Islet precursor cell (in vitro differentiated cells): ENCODE data around the gene MYO7B.
"Not testable (repeated sequence)": the region's sequence is repeated elsewhere in the genome, so short reads cannot be mapped to it uniquely, and the experiment has no call there.

Experiments
- DNase-seq: peaks from one replicate; pipeline ENCODE4 v3.0.0-alpha.2; 2018

Gene MYO7B

DNA sequence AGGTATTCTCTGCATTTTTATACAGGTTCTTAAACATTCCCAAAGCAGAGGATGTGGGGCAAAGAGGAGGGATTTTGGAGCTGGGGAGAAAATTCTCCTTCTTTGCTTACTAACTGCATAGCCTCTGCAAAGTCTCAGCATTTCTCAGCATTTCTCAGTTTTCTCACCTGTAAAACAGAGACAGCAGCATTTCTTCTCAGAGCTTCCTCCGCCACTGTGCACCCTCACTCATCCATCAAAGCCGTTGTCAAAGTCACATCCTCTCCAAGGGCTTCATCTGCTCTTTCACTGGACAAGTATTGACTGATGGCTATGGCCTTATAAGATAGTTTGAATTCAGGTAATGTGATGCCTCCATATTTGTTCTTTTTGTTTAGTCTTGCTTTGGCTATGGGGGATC, 17.4 kb downstream of the MYO7B start:
- no peak for DNase-seq

DNA sequence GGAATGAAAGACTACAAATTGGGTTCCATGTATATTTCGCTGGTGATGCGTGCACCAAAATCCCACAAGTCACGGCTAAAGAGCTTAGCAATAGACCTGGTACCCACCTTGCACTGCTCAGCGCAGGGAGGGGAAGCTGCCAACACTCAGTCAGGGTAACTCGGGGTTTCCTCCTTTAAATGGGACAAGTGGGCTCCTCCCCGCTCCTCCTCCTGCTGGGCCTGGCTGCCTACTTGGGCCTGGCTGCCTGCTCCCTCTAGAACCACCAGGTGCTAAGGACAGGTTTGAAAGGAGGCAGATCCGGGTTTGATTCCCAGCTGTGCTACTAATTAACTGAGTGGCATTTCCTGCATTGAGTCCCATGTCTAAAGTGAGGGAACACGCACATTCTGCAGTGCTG, 23.4 kb downstream of the MYO7B start:
- no peak for DNase-seq

DNA sequence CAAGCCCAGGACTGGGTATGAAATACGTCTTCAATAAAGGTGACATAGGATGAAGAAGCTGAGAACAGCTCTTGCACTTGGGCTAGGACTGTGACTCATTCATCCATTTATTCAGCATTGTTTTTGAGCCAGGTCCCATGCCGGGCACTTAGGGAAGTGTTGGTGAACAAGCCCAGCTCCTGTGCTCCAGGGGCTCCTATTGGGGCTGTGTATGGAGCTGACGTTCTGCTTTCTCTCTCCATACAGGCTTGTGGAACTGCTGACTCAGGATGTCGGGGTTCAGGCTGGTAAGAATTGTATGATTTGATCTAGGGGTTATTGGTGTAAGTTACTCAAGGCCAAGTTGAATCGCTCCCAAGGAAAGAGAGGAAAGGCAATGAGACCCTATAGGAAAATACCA, 24.0 kb downstream of the MYO7B start:
- DNase-seq, result peak; percentile 42

DNA sequence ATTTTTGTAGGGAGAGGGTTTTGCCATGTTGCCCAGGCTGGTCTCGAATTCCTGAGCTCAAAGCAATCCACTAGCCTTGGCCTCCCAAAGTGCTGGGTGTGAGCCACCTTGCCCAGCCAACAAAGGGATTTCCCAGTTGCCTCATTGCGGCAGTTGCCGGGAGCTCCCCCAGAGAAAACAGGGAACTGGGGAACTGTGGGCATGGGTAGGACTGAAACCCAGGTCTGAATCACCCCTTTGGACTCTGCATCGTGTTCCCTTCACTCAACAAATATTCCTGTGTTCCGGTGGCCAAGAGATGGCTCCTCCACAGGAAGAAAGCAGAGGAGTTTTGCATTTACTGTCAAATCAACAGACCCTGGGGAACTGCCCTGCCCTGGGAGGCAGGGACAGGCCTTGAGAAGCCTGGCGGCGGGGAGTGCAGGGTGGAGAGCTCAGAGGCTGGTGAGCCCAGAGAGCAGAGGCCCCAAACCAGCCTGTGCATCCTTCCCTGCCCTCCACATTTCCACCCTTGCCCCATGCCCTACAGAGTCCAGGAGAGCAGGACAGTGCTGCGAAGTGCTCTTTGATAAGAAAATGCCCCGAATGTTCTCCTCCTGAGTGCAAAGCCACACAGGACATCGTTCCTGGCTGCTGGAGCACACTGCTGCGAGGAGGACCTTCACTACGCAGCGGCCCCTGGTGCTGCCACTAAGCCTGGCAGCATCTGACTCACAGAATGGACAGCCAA, 24.9 kb downstream of the MYO7B start:
- DNase-seq, result peak; percentile 42

DNA sequence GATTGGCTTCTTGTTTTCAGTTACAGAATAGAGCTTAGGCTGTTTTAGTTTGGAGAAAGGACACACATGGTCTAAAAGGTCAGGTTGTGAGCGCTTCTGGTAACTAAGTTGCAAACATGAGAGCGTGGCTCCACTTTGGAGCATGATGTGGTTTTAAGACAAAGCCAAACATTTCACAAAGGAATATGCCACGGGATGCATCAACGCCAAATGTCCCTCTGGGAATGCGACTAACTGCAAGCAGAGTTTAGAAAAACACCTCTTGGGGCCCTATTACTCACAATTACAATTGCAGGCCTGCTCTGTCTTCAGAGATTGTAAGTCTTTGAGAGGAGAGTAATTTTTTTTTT, 25.4 kb downstream of the MYO7B start:
- no peak for DNase-seq

DNA sequence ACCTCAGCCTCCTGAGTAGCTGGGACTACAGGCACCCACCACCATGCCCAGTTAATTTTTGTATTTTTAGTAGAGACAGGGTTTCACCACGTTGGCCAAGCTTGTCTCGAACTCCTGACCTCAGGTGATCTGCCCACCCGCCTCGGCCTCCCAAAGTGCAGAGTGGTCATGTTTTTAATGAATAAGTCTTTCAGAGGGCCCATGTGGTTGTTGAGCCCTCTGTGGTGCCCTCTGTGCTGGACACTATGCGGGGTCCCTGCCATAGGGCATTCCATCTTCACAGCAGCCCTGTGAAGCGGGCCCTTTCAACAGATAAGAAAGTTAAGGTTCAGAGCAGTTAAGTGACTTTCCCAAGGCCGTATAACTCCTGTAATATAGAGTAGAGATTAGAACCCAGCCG, 25.9 kb downstream of the MYO7B start:
- DNase-seq, result no peak

DNA sequence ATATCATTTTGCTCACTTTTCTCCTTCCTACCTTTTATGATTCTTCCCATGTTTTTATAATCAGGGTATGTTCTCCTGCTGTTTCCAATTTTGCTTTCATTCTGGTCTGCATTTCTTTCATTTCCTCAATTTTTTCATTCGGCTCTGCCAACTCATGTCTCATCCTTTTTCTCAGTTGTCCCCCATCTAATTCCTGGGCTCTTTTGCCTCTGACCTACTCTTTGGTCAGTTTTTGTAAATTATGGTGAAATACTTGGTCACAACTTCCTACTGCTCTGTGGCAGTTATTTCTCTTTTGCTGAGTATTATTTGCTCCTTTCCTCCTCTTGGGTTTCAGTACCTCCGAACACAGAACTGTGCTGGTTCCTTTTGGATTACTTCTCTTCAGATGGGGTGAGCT, 27.5 kb downstream of the MYO7B start:
- no peak for DNase-seq

DNA sequence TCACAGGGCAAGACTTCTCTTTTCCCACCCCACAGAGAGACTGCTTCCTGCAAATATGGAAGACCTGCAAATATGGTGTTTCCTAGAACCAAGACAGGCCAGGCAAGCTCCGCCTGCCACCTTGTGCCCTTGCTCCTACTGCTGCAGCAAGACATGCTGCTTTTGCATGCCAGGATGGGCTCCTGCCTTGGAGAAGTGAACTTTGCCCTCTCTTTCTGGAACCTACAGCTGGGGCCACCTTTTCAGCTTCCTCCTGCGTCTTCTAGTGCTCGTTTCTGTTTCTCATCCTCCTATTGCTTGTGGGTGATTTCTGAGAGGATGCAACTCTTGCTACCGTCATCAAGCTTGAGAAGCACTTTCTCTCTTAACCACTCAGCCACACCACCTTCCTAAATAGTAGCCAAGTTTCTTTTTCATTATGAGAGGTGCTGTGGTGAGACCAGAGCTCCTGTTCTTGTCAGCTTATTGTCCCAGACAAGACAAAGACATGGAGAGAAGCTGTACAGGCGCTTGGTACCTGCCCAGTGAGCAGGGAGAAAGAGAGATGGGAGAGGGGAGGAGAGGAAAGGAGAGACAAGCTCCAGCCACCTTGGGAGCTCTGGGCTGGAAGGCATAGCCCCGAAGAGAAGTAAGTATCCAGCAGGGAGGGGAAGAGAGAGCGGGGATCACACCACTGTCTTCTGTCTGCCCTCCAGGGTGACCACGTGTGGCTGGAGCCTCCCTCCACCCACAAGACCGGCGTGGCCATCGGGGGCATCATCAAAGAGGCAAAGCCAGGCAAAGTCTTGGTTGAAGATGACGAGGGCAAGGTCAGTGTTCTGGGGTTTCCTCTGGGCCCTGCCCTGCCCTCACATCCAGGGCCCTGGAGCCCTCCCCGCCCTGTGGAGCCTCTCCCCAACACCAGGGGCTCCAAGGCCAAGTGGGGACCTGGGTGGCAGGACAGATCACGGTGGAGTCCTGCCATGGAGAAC, 28.3 kb downstream of the MYO7B start:
- DNase-seq, result no peak

DNA sequence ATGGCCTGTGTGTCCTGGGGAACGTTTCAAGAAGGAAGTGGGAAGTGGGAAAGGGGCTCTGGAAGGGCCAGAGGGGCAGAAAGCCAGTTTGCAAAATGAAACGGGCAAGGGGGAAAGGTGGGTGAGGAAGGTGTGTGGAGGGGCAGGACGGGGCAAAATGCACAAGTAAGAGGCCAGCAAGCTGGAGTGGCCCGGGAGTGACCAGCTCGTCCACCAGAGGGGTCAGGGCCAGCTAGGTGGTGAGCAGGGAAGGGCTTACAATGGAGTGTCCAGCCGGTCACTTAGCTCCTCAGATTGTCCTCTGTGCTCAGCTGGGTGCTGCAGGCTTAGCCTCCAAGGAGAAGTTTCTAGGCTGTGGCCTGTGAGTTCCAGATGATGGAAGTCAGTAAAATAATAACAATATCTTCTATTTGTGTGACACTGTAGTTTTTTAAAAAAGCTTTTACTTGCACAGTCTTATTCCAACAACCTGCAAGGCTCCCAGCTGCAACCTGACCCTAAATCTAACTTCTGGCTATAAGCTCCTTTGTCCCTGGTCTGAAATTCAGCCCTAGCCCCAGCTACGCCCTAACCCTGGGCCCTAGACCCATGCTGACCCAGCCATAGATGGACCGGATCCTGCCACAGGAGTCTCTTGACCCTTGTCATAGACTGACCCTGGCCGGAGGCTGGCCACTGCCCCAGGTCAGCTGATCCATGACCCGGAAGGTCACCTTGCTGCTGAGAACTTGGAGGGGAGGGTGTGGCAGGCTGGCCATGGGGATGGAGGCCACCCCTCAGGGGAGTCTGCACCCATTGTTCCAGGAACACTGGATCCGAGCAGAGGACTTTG, 29.2 kb downstream of the MYO7B start:
- no peak for DNase-seq

DNA sequence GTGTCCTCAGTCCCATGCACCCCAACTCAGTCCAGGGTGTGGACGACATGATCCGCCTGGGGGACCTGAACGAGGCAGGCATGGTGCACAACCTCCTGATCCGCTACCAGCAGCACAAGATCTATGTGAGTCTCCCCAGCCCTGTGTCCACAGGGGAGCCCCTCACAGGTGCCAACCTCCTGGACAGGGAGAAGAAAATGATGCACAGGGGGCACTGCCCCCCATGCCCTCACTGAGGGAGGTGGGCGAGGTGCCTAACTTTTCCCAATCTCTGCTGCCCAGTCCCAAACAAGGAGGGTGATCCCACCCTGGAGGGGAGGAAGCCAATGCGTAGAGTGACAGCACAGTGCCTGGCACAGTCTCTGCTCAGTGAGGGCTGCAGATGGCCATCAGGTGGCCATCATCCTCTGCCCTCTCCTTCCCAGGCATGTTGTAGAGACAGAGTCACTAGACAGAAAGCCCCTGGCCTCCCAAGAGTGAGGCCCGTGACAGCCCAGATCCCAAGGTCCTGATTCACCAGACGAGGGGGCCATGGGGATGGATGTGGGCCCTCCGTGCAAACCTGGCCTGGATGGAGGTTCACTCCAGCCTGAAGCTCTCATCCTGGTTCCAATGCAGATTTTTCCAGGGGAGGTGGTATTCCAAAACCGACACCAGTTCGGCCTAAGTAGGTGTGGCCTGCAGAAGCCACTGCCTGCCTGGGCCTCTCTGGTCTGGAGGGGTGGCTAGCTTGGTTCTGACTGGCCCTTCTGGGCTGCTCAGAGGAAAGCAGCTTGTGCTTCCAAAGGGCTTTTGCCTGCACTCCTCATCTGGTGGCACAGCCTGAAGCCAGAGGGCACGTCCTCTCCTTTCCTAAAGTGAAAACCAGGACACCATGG, 30.0 kb downstream of the MYO7B start:
- DNase-seq, result no peak

DNA sequence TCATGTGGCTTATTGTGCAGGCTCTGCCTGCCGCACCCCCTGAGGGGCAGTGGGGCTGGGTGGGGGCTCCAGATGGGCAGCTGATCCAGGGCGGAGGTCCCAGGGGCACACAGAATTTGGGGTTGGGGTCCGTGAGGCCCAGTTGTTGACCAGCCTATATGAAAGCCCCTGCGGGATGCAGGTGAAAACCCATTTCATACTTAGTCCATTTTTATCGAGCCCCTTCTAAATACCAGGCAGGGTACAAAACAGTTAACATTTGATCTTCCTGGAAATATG, 30.6 kb downstream of the MYO7B start:
- DNase-seq, result no peak

DNA sequence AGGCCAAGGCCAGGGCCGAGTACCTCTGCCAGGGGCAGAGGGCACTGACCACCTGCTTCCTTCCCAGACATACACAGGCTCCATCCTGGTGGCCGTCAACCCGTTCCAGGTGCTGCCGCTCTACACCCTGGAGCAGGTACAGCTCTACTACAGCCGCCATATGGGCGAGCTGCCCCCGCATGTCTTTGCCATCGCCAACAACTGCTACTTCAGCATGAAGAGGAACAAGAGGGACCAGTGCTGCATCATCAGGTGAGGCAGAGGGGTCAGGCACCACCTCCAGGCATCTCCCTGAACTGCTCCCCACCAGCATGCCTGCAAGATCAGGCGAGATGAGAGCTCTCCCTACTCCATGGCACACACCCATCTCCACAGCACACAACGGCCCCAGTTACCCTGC, 31.1 kb downstream of the MYO7B start:
- DNase-seq, result no peak

DNA sequence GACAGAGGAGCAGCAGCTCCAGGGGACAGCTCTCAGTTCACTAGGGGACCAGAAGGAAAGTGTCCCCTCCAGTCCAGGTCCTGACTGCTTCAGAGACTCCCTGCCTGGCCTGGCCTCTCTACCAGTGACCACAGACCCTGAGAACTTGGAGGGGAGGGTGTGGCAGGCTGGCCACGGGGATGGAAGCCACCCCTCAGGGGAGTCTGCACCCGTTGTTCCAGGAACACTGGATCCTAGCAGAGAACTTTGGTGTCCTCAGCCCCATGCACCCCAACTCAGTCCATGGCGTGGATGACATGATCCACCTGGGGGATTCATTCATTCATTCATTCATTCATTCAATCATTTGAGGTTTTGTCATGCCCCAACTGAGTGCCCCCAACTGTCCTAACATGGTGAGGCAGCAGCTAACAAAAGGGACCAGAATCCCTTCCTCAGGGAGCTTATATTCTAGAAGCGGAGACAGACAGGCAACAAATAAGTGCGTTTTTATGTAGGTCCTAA, 31.9 kb downstream of the MYO7B start:
- DNase-seq, result no peak

DNA sequence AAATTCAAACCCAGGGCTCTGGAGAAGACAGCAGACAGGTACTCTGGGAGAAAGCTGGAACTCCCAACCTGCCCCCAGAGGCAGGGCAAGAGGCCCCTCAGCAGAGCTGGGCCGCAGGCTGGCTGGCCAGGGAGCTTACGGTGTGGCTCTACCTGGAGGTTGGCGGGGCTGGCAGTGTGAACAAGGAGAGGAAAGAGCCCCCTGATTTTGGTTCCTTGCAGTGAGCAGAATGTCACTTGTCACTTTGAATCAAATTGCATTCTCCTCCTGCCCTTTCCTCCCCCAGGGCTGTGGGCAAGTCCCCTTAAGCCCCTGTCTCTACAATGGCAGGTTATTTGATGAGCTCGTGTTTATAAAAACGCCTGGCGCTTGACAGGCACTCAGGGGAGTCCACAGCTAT, 32.6 kb downstream of the MYO7B start:
- no peak for DNase-seq

DNA sequence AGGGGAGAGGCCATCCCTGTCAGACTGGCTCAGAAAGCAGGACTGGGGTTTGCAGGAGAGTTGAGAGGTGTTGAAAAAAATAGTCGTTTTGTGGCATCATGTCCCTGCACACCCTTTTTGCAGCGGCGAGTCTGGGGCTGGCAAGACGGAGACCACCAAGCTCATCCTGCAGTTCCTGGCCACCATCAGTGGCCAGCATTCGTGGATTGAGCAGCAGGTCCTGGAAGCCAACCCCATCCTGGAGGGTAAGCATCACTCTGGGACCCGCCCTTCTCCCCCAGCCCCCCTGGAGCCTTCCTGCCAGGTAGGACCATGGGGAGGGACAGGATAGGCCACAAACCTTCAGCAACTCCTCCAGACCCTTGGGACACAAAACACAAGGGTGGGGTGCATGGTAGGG, 34.2 kb downstream of the MYO7B start:
- DNase-seq, result peak; percentile 31

DNA sequence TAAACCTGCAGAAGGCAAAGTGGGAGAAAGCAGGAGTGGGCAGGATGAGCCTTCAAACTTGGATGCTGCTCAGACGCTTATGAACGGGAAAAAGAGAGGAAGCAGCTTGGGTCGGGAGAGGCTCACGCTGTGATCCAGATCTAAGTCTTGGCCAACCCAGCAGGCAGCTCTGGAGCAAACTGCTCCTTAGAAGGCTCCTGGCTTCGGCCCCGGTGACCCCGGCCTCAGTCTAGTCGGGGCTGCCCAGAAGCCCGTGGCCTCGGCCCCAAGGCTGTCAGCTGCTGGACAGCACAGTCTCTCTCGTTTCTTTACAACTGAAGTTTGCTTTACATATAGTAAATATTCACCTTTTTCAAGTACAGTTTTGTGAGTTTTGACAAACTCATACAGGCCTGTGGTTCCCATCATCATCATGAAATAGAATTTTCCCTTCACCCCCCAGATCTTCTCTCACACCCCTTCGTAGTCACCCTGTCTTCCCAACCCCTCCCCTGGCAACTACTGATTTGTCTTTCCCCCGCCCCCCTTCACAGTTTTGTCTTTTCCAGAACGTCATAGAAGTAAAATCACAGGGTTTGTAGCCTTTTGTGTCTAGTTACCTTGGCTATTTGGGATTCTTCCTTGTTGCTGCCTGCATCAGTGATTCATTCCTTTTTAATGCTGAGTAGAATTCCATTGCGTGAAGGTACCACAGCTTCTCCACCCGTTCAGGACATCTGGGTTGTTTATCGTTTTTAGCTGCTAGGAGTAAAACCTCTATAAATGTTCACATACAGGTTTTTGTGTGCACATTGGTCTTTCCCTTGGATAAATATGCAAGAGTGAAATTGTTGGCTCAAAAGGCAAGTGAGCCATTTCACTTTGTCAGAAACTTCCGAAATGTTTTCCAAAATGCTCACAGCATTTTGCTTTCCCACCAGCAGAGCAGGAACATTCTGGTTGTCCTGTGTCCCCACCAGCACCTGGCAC, 35.1 kb downstream of the MYO7B start:
- DNase-seq, result peak; percentile 55

DNA sequence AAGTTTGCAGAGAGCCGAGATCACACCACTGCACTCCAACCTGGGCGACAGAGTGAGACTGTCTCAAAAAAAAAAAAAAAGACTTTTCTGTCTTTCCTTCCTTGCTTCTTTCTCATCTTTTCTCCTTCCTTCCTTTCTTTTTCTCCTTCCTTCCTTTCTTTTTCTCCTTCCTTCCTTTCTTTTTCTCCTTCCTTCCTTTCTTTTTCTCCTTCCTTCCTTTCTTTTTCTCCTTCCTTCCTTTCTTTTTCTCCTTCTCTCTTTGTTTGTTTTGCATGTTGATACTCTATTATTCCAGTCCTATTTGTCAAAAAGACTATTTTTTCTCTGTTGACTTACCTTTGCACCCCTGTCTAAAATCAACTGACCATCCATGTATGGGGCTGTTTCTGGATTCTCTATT, 36.9 kb downstream of the MYO7B start:
- DNase-seq, result not testable (repeated sequence)

DNA sequence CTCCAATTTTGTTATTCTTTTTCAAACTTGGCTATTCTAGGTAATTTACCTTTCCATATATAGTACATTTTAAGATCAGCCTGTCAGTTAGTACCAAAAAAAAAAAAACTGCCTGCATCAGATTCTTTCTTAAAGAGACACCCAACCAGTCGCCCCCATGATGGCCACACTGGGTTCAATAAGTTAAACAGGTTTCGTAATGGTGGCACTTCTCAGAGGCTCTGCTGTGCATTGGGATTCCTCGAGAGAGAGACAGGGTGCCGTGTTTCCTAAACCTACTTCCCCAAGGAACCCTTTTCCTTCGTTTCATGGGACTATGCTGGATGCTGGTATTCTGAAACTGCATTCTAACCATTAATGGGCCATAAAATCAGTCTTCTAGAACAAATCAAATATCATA, 37.4 kb downstream of the MYO7B start:
- peak; percentile 21 for DNase-seq

DNA sequence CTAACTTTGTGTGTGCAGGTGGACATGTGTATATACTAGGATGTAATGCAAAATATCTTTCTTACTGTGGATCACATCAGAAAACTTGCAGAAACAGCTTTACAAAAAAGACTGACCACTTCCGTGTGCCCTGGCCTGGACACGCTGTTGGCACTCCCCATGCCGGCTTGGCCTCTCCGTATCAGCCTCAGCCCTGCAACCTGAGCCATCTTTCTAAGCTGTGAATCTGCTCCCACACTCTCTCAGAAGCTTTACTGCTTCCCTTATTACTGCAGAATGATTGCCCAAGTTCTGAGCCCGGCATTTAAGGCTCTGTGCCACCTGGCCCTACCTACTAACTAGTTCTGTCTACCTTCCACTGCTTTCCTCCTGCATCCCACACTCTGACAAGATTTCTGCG, 37.8 kb downstream of the MYO7B start:
- DNase-seq, result no peak

DNA sequence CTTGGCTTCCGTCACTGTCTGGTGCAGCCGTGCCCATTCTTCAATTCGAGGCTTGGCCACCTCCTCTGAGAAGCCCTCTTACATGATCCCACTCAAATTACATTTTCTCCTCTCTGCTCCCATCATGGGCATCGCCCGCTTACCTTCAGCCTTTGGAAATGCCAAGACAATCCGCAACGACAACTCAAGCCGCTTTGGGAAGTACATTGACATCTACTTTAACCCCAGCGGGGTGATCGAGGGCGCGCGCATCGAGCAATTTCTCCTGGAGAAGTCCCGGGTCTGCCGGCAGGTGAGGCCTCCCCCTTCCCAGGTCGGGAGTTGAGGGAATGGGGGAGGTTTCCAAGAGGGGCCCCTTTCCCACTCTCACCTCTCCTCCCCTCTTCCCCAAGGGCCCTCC, 38.3 kb downstream of the MYO7B start:
- DNase-seq, result peak; percentile 37

DNA sequence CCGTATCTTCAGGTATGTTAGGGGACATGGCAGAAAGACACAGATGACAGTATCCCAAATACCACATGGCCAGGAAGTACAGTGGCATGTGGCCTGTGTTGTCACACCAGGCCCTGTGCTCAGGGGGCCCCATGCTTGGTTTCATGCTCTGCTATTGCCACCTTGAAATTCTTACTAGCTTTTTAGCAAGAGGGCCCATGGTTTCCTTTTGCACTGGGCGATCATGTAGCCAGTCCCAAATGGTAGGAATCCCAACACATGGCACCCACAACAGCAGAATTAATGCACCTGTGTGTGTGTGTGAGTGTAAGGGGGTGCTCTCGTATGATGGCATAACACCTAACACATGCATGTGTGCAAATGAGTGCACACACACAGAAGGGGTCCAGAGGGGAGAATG, 39.2 kb downstream of the MYO7B start:
- DNase-seq, result no peak
